GM20000 (cell line): ENCODE measurements around the gene SYNE1.

ENCODE experiments used
- DNase-seq: peaks from one replicate; pipeline ENCODE4 v3.0.0; 2012; ENCODE audit warnings: low spot score
- CTCF ChIP-seq: IDR thresholded peaks from 2 replicates; pipeline ENCODE4 v1.5.1; 2012; ENCODE audit warnings: mild to moderate bottlenecking, control low read depth; ENCODE audit errors: extremely low read depth, missing control alignments

Gene SYNE1

DNA sequence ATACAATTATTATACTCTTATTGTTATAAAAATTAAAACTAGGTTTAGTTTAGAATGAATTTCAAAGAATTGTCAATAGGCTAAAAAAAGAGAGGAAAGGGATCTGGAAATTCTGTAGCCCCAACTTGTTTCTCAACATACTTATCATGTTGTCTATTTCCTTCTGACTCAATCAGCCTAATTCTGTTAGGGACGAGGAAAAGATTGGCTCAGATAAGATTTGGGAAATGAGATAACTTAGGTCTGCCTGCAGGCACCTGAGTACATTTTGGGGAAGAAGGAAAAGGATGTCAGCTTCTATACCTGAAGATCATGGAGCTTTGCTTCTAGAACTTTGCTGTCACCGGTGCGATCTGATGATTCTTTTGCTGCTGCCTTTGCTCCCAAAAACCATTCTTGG lies 238.8 kb downstream of the SYNE1 start:
- TF ChIP-seq CTCF = no peak
- DNase-seq = no peak

DNA sequence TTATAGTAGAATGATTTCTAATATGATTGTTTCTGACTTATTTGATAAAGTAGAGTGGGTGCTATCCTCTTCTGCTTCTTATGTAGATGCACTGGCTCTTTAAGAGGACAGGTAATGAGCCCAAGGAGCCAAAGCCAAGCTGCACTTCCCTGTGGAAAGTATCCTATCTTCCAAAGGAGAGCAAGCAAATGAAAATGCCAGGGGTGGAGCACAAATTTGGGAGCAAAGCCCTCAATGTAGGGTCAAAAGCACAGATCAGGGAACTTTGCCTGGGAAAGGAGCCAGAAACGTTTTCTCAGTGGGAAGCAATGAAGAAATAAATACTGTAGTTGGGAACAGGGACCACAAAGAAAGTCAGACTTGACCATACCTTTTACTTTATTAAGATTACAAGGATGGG lies 242.9 kb downstream of the SYNE1 start:
- no peak for DNase-seq
- TF ChIP-seq CTCF = no peak

GRCh38 chr6:152391179-152391880 lies 245.8 kb downstream of the SYNE1 start:
- no peak for DNase-seq
- TF ChIP-seq CTCF = no peak

- TF ChIP-seq CTCF = no peak
- no peak for DNase-seq
Observed at GRCh38 chr6:152387091-152387490, 250.1 kb downstream of the SYNE1 start.

DNA sequence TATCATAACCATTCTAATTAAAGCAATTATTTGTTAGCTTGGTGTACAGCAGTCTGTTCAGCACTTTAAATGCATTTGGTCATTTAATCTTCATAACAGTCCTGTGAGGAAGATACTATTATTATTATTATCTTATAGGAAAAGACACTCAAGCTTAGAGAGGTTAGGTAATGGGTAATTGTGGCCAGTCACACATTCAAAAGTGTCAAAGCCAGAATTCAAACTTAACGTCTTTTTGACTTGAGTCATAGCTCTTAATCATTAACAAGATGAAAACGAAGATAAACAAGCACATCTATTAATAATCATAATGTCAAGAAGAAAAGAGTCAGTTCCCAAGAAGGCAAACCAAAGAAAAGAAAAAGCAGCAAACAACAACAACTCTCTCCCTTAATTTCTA lies 251.0 kb downstream of the SYNE1 start:
- no peak for DNase-seq
- TF ChIP-seq CTCF = no peak

GRCh38 chr6:152380993-152381898 lies 255.9 kb downstream of the SYNE1 start:
- TF ChIP-seq CTCF = no peak
- no peak for DNase-seq

DNA sequence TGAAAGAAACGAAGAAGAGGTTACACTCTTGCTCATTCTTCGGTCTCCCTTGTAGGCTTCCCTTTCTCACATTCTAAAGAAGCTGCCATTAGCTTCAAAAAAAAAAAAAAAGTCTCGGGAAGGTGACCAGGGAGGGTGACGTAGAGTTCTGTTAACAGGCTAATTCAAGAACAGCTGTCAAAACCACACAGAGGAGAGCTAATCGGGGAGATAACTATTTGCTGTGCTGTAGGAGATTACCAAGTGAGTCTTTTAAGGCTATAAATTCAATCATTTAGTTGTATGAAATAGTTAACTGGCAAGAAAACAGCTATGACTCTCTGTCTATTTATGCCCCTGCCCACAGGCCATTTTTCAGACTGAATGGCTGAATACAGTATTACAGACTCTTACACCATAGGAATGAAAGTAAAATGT lies 256.8 kb downstream of the SYNE1 start:
- no peak for DNase-seq
- no peak for TF ChIP-seq CTCF
